ENCODE results near the gene SPACDR.
"Not testable (repeated sequence)": the region's sequence is repeated elsewhere in the genome, so short reads cannot be mapped to it uniquely, and the experiment has no call there.

SPACDR gene

GRCh38 chr7:100465702-100466311 is 1.7 kb upstream of the SPACDR start:
- DNase-seq (ENCODE audit: low read depth, low spot score): no peak

GRCh38 chr7:100465299-100465698 is 1.2 kb upstream of the SPACDR start:
- no peak for DNase-seq (ENCODE audit: low read depth, low spot score)

GRCh38 chr7:100464791-100465190 is 731 bp upstream of the SPACDR start:
- no peak for DNase-seq (ENCODE audit: low read depth, low spot score)

- DNase-seq (ENCODE audit: low read depth, low spot score): no peak
Observed at GRCh38 chr7:100457033-100457432, 7.0 kb downstream of the SPACDR start.

GRCh38 chr7:100456562-100456961 is 7.5 kb downstream of the SPACDR start:
- DNase-seq (ENCODE audit: low read depth, low spot score): no peak

GRCh38 chr7:100455206-100455605 is 8.9 kb downstream of the SPACDR start:
- no peak for DNase-seq (ENCODE audit: low read depth, low spot score)

GRCh38 chr7:100453854-100454253 is 10.2 kb downstream of the SPACDR start:
- DNase-seq (ENCODE audit: low read depth, low spot score): not testable (repeated sequence)

GRCh38 chr7:100452513-100452912 is 11.5 kb downstream of the SPACDR start:
- DNase-seq (ENCODE audit: low read depth, low spot score): no peak

- DNase-seq (ENCODE audit: low read depth, low spot score): no peak
Observed at GRCh38 chr7:100449190-100449795, 14.8 kb downstream of the SPACDR start.

- DNase-seq (ENCODE audit: low read depth, low spot score): not testable (repeated sequence)
Observed at GRCh38 chr7:100447363-100447762, 16.7 kb downstream of the SPACDR start.

- no peak for DNase-seq (ENCODE audit: low read depth, low spot score)
Observed at GRCh38 chr7:100446040-100446439, 18.0 kb downstream of the SPACDR start.

- DNase-seq (ENCODE audit: low read depth, low spot score): no peak
Observed at GRCh38 chr7:100444311-100445278, 19.5 kb downstream of the SPACDR start.

- no peak for DNase-seq (ENCODE audit: low read depth, low spot score)
Observed at GRCh38 chr7:100443096-100443840, 20.8 kb downstream of the SPACDR start.

- no peak for DNase-seq (ENCODE audit: low read depth, low spot score)
Observed at GRCh38 chr7:100441641-100442535, 22.2 kb downstream of the SPACDR start.

- not testable (repeated sequence) for DNase-seq (ENCODE audit: low read depth, low spot score)
Observed at GRCh38 chr7:100439244-100439643, 24.8 kb downstream of the SPACDR start.

GRCh38 chr7:100438731-100439130 is 25.3 kb downstream of the SPACDR start:
- not testable (repeated sequence) for DNase-seq (ENCODE audit: low read depth, low spot score)

- no peak for DNase-seq (ENCODE audit: low read depth, low spot score)
Observed at GRCh38 chr7:100438172-100438571, 25.9 kb downstream of the SPACDR start.

GRCh38 chr7:100437150-100438100 is 26.6 kb downstream of the SPACDR start:
- no peak for DNase-seq (ENCODE audit: low read depth, low spot score)
